ENCODE data around the gene RPL36. TPM values are rescaled to one million over a fixed set of nuclear protein-coding genes. Genes with fewer than 3 reads are reported as not detected.

Gene RPL36
- total and polyA plus RNA-seq, 2 experiments from 2014 or later = 895 to 3,204 TPM

GRCh38 chr19:5677580-5677979 lies 12.5 kb upstream of the RPL36 start (continued):
- TF ChIP-seq CTCF (conservative IDR thresholded peaks at IDR 0.05; ENCODE audit: low read depth in 2 of 2) = no peak

GRCh38 chr19:5678071-5678718 lies 11.9 kb upstream of the RPL36 start:
- peaks cover 34% of the 10 kb centered on the region for H3K27me3 Mint-ChIP-seq (ENCODE audit: insufficient read depth, low read depth, poor library complexity)
- H3K4me1 Mint-ChIP-seq = peaks cover 17% of the 10 kb centered on the region
- Histone ChIP-seq H3F3A (replicated peaks; ENCODE audit: low read depth) (0 out of 2 replicates have a peak, but pooled peaks cover 4% of the 10 kb centered on the region), H3K9me2 (ENCODE audit: insufficient read depth) (peaks cover 7% of the 10 kb centered on the region), H3K79me2 (replicated peaks; ENCODE audit: insufficient read depth) (no peaks in the 10 kb centered on the region), H4K20me1 (replicated peaks; ENCODE audit: insufficient read depth) (no peaks in the 10 kb centered on the region; the same call in none of the 2 replicates), H3K27me3 (ENCODE audit: insufficient read depth) (no peaks in the 10 kb centered on the region), H3K4me2 (no peak overlapping the region), H3K27ac (ENCODE audit: low read depth) (no peak overlapping the region), H2AFZ (no peak overlapping the region), H3K4me3 (no peak overlapping the region), H3K4me1 (ENCODE audit: insufficient read depth) (no peaks in the 10 kb centered on the region; the same call in 1 of the 2 replicates), H3K36me3 (ENCODE audit: insufficient read depth) (no peaks in the 10 kb centered on the region)
- ATAC-seq = no peak
- no peak overlapping the region for H3K4me3 Mint-ChIP-seq
- H3K36me3 Mint-ChIP-seq (ENCODE audit: low read depth) = peaks cover 5% of the 10 kb centered on the region
- no peak for DNase-seq (ENCODE audit: low spot score)
- H3K27ac Mint-ChIP-seq = no peak overlapping the region
- H3K9me3 Mint-ChIP-seq = no peaks in the 10 kb centered on the region
- TF ChIP-seq ZNF114 (CRISPR knock-in tag; IDR thresholded peaks at IDR 0.05) (no peak), CREB1 (CRISPR knock-in tag; IDR thresholded peaks at IDR 0.05; ENCODE audit: low read depth) (no peak), JUNB (IDR thresholded peaks at IDR 0.05; ENCODE audit: unreplicated experiment) (no peak), ZNF331 (CRISPR knock-in tag; IDR thresholded peaks at IDR 0.05; ENCODE audit: low read depth) (no peak), EZH2phosphoT487 (IDR thresholded peaks at IDR 0.05; ENCODE audit: unreplicated experiment) (no peak), CTCF (conservative IDR thresholded peaks at IDR 0.05; ENCODE audit: low read depth in 2 of 2) (no peak), NANOG (IDR thresholded peaks at IDR 0.05; ENCODE audit: borderline replicate concordance) (no peak)
